ENCODE data around the gene ITGB3BP.

GRCh38 chr1:63555480-63555879 lies 32.5 kb upstream of the ITGB3BP start:
- TF ChIP-seq CTCF (IDR thresholded peaks at IDR 0.05; ENCODE audit: low read depth, low read length, missing input control) (no peak), GABPA (IDR thresholded peaks at IDR 0.05 in 1 of 2, conservative IDR thresholded peaks at IDR 0.05 in 1 of 2) (no peak), REST (IDR thresholded peaks at IDR 0.05) (no peak), SP1 (IDR thresholded peaks at IDR 0.05) (no peak), RAD21 (IDR thresholded peaks at IDR 0.05) (no peak), MAX (IDR thresholded peaks at IDR 0.05) (no peak), FOXA2 (IDR thresholded peaks at IDR 0.05) (no peak), JUND (IDR thresholded peaks at IDR 0.05) (no peak), ATF3 (IDR thresholded peaks at IDR 0.05) (no peak), FOXA1 (IDR thresholded peaks at IDR 0.05) (no peak), ZBTB33 (IDR thresholded peaks at IDR 0.05) (no peak), HNF4A (conservative IDR thresholded peaks at IDR 0.05) (no peak)

Data from liver (tissue), 3 donors.